NOMO-1 treated with DMSO at 0.1 percent for 48 hours (cell line): Measurements from ENCODE around the gene PPDPF.
"Not testable (repeated sequence)": the region's sequence is repeated elsewhere in the genome, so short reads cannot be mapped to it uniquely, and the experiment has no call there.

ENCODE experiments used
- DNase-seq: peaks from one replicate; lab custom pipeline; 2025; ENCODE audit not compliant: unreplicated experiment; lab: John Stamatoyannopoulos, UW

Gene PPDPF

GRCh38 chr20:63499338-63499969 is 21.1 kb upstream of the PPDPF start:
- DNase-seq, result no peak

- no peak for DNase-seq
These were observed 20.2 kb upstream of the PPDPF start for GRCh38 chr20:63500151-63500901.

GRCh38 chr20:63500902-63501817 is 19.4 kb upstream of the PPDPF start:
- DNase-seq, result no peak

GRCh38 chr20:63501818-63502670 is 18.5 kb upstream of the PPDPF start:
- no peak for DNase-seq

- DNase-seq, result no peak
These were observed 17.8 kb upstream of the PPDPF start for GRCh38 chr20:63502671-63503172.

GRCh38 chr20:63503524-63503923 is 17.0 kb upstream of the PPDPF start:
- no peak for DNase-seq

GRCh38 chr20:63504642-63505041 is 15.9 kb upstream of the PPDPF start:
- DNase-seq, result no peak

GRCh38 chr20:63505281-63505680 is 15.3 kb upstream of the PPDPF start:
- no peak for DNase-seq

- DNase-seq, result no peak
These were observed 14.8 kb upstream of the PPDPF start for GRCh38 chr20:63505723-63506122.

GRCh38 chr20:63507083-63507743 is 13.4 kb upstream of the PPDPF start:
- no peak for DNase-seq

- DNase-seq, result no peak
These were observed 12.3 kb upstream of the PPDPF start for GRCh38 chr20:63508072-63508768.

- DNase-seq, result peak; percentile 77
These were observed 11.4 kb upstream of the PPDPF start for GRCh38 chr20:63509088-63509564.

GRCh38 chr20:63513207-63513606 is 7.4 kb upstream of the PPDPF start:
- DNase-seq, result no peak

GRCh38 chr20:63514520-63514919 is 6.0 kb upstream of the PPDPF start:
- not testable (repeated sequence) for DNase-seq

- no peak for DNase-seq
These were observed 2.9 kb upstream of the PPDPF start for GRCh38 chr20:63517376-63518309.

- DNase-seq, result no peak
These were observed 2.2 kb upstream of the PPDPF start for GRCh38 chr20:63518351-63518861.

GRCh38 chr20:63518946-63519667 is 1.5 kb upstream of the PPDPF start:
- no peak for DNase-seq
